WTC11 (cell line): ENCODE data around the gene AGMAT. TPM values are rescaled to one million over a fixed set of nuclear protein-coding genes. Genes with fewer than 3 reads are reported as not detected.

Experiments used
- ATAC-seq: fragments of 200-7000 bp; cut with Tn5 transposase; 2 replicates; pipeline ENCODE4 v1.10.0; 2021; ENCODE audit warnings: mild to moderate bottlenecking, moderate library complexity
- CTCF ChIA-PET: fragments of 300-600 bp; sonication (Branson Sonifier 250); formaldehyde crosslinking; loops from one replicate; lab custom pipeline; 2021; ENCODE audit warnings: antibody characterized with exemption; lab: Charles Lee
- POLR2A ChIA-PET: fragments of 350-600 bp; sonication (Branson Sonifier 250); formaldehyde crosslinking; loops from one replicate; lab custom pipeline; 2021; ENCODE audit warnings: antibody characterized with exemption; lab: Charles Lee
- DNase-seq: peaks from one replicate; pipeline ENCODE4 v3.0.0; 2021; ENCODE audit warnings: low spot score
- H3K27ac Mint-ChIP-seq: 2 replicates; pipeline ENCODE4 v1.8.0; 2021; ENCODE audit warnings: mixed read lengths
- H3K27me3 Mint-ChIP-seq: 2 replicates; pipeline ENCODE4 v1.8.0; 2021; ENCODE audit warnings: low read depth, mild to moderate bottlenecking, moderate library complexity, mixed read lengths
- H3K36me3 Mint-ChIP-seq: 2 replicates; pipeline ENCODE4 v1.8.0; 2021; ENCODE audit warnings: mixed read lengths
- H3K4me1 Mint-ChIP-seq: 2 replicates; pipeline ENCODE4 v1.8.0; 2022; ENCODE audit warnings: mixed read lengths
- H3K4me3 Mint-ChIP-seq: 2 replicates; pipeline ENCODE4 v1.8.0; 2021; ENCODE audit warnings: mild to moderate bottlenecking, moderate library complexity, mixed read lengths
- H3K9me3 Mint-ChIP-seq: 2 replicates; pipeline ENCODE4 v1.8.0; 2021; ENCODE audit warnings: mixed read lengths
- ETV6 ChIP-seq: sonication (generic); formaldehyde crosslinking; IDR thresholded peaks from 2 replicates; pipeline ENCODE4 v1.8.1; 2022; ENCODE audit warnings: mild to moderate bottlenecking, missing genetic modification reagents
- FOXP1 ChIP-seq: sonication (generic); formaldehyde crosslinking; IDR thresholded peaks from 2 replicates; pipeline ENCODE4 v1.8.0; 2022; ENCODE audit warnings: missing genetic modification reagents, mild to moderate bottlenecking, moderate library complexity, borderline replicate concordance
- IRF2 ChIP-seq: sonication (generic); formaldehyde crosslinking; IDR thresholded peaks from 2 replicates; pipeline ENCODE4 v1.8.0; 2022; ENCODE audit warnings: low read depth, missing genetic modification reagents, borderline replicate concordance
- JAZF1 ChIP-seq: fragments of 250-450 bp; sonication (Bioruptor Pico); IDR thresholded peaks from 2 replicates; pipeline ENCODE4 v1.9.0; 2021; ENCODE audit warnings: moderate library complexity, mild to moderate bottlenecking, inconsistent platforms
- MXD4 ChIP-seq: fragments of 250-450 bp; sonication (Bioruptor Pico); IDR thresholded peaks from 2 replicates; pipeline ENCODE4 v1.8.0; 2021; ENCODE audit warnings: mild to moderate bottlenecking, moderate library complexity, borderline replicate concordance
- PRRX2 ChIP-seq: fragments of 250-450 bp; sonication (Bioruptor Pico); IDR thresholded peaks from 2 replicates; pipeline ENCODE4 v1.8.0; 2021; ENCODE audit warnings: mild to moderate bottlenecking
- RELA ChIP-seq: sonication (generic); formaldehyde crosslinking; IDR thresholded peaks from 2 replicates; pipeline ENCODE4 v1.8.1; 2022; ENCODE audit warnings: missing genetic modification reagents, mild to moderate bottlenecking, borderline replicate concordance
- SP1 ChIP-seq: sonication (generic); formaldehyde crosslinking; conservative IDR thresholded peaks from 2 replicates; pipeline ENCODE4 v1.8.1; 2022; ENCODE audit warnings: missing genetic modification reagents
- total RNA-seq: library from RNA; stranded (reverse); gene quantifications from 3 replicates; pipeline ENCODE4 v1.2.3, GENCODE V29; 2021
- TF ChIP-seq, protein P1 (sequence below): fragments of 250-450 bp; sonication (Bioruptor Pico); IDR thresholded peaks from 2 replicates; pipeline ENCODE4 v1.9.0; 2021; ENCODE audit warnings: mild to moderate bottlenecking
- TF ChIP-seq, protein P2 (sequence below): sonication (generic); formaldehyde crosslinking; IDR thresholded peaks from 2 replicates; pipeline ENCODE4 v1.8.1; 2022; ENCODE audit warnings: mild to moderate bottlenecking, missing genetic modification reagents, moderate library complexity, borderline replicate concordance
- TF ChIP-seq, protein P3 (sequence below): sonication (generic); formaldehyde crosslinking; IDR thresholded peaks from 2 replicates; pipeline ENCODE4 v1.8.1; 2023; ENCODE audit warnings: mild to moderate bottlenecking, missing genetic modification reagents, moderate library complexity
- TF ChIP-seq, protein P4 (sequence below): fragments of 250-450 bp; sonication (Bioruptor Pico); IDR thresholded peaks from 2 replicates; pipeline ENCODE4 v1.9.0; 2021; ENCODE audit warnings: mild to moderate bottlenecking, borderline replicate concordance
- TF ChIP-seq, protein P5 (sequence below): sonication (generic); formaldehyde crosslinking; conservative IDR thresholded peaks from 2 replicates; pipeline ENCODE4 v1.8.1; 2023; ENCODE audit warnings: mild to moderate bottlenecking, low read depth, missing genetic modification reagents, moderate library complexity

AGMAT gene
- total RNA-seq, 1 experiment from 2014 or later = 5.5 TPM

DNA sequence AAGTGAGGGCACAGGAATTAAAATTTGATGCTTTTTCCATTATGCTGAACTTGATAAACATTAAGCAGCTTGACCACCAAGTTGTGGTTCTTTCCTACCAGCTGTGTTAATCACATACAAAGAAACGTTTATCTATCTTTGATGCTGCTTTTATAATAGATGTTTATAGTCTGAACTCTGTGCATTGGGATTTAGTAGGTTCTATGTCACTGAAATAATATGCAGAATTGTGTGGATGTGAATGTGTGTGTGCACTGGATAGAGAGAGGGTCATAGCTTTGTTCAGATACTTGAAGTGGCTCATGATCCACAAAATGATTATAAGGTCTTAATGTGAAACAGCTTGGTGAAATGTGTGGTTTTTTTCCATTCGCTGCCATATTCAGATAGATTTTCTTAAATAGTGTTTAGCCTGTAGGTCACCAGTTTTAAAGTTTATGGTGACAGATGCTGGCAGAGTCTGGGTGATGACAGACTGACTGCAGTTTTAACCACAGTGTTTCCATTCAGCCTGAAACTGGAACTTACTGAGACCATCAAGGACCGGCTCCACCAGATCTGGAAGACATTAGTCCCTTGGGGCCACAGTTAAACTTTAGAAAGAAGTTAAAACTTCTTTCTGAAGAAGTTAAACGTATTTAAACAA lies 42.6 kb upstream of the AGMAT start (continued):
- TF ChIP-seq, protein P1, sequence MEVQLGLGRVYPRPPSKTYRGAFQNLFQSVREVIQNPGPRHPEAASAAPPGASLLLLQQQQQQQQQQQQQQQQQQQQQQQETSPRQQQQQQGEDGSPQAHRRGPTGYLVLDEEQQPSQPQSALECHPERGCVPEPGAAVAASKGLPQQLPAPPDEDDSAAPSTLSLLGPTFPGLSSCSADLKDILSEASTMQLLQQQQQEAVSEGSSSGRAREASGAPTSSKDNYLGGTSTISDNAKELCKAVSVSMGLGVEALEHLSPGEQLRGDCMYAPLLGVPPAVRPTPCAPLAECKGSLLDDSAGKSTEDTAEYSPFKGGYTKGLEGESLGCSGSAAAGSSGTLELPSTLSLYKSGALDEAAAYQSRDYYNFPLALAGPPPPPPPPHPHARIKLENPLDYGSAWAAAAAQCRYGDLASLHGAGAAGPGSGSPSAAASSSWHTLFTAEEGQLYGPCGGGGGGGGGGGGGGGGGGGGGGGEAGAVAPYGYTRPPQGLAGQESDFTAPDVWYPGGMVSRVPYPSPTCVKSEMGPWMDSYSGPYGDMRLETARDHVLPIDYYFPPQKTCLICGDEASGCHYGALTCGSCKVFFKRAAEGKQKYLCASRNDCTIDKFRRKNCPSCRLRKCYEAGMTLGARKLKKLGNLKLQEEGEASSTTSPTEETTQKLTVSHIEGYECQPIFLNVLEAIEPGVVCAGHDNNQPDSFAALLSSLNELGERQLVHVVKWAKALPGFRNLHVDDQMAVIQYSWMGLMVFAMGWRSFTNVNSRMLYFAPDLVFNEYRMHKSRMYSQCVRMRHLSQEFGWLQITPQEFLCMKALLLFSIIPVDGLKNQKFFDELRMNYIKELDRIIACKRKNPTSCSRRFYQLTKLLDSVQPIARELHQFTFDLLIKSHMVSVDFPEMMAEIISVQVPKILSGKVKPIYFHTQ (CRISPR knock-in tag) = no peak
- no peak for TF ChIP-seq IRF2 (CRISPR knock-in tag)

DNA sequence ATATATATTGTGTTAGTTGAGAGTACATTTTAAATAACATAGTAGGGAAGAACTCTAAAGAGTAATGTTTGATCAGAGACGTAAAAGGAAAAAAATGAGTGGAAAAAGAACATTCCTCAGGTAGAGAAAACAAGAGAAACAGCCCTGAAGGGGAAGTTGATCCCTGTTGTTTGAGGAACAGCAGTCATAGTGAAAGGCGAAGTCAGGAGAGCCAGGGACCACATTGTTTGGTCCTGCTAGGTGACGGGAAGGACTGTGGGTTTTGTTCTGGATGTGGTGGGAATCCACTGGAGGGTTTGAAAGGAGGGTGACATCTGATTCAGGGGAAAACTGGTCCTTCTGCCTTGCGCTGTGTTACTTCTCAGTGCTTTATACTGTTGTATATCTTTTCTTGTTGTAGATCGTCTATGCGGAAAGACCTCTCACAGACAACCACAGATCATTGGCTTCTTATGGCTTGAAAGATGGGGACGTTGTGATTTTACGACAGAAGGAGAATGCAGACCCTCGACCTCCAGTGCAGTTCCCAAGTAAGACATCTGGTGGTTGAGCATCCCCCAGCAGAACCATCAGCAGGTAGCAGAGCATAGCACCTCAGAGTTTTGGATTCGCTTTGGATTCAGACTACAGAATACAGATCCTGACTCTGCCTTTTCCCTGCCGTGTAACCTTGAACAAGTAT lies 41.6 kb upstream of the AGMAT start:
- Mint-ChIP-seq H3K4me3 (no peak overlapping the region), H3K4me1 (peaks cover 7% of the 10 kb centered on the region; the same call in 1 of the 2 replicates), H3K9me3 (no peaks in the 10 kb centered on the region), H3K36me3 (peaks cover 38% of the 10 kb centered on the region), H3K27ac (peak overlapping the region; percentile 15), H3K27me3 (no peaks in the 10 kb centered on the region)
- DNase-seq = no peak
- no peak for ATAC-seq
- CTCF ChIA-PET = no interaction called here
- TF ChIP-seq, protein P2, sequence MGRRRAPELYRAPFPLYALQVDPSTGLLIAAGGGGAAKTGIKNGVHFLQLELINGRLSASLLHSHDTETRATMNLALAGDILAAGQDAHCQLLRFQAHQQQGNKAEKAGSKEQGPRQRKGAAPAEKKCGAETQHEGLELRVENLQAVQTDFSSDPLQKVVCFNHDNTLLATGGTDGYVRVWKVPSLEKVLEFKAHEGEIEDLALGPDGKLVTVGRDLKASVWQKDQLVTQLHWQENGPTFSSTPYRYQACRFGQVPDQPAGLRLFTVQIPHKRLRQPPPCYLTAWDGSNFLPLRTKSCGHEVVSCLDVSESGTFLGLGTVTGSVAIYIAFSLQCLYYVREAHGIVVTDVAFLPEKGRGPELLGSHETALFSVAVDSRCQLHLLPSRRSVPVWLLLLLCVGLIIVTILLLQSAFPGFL (CRISPR knock-in tag) = no peak
- TF ChIP-seq RELA (no peak), FOXP1 (CRISPR knock-in tag) (no peak), ETV6 (CRISPR knock-in tag) (no peak), SP1 (CRISPR knock-in tag) (no peak), PRRX2 (CRISPR knock-in tag) (no peak), MXD4 (CRISPR knock-in tag) (no peak), JAZF1 (CRISPR knock-in tag) (no peak)
- TF ChIP-seq, protein P3, sequence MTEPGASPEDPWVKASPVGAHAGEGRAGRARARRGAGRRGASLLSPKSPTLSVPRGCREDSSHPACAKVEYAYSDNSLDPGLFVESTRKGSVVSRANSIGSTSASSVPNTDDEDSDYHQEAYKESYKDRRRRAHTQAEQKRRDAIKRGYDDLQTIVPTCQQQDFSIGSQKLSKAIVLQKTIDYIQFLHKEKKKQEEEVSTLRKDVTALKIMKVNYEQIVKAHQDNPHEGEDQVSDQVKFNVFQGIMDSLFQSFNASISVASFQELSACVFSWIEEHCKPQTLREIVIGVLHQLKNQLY (CRISPR knock-in tag) = no peak
- TF ChIP-seq, protein P4, sequence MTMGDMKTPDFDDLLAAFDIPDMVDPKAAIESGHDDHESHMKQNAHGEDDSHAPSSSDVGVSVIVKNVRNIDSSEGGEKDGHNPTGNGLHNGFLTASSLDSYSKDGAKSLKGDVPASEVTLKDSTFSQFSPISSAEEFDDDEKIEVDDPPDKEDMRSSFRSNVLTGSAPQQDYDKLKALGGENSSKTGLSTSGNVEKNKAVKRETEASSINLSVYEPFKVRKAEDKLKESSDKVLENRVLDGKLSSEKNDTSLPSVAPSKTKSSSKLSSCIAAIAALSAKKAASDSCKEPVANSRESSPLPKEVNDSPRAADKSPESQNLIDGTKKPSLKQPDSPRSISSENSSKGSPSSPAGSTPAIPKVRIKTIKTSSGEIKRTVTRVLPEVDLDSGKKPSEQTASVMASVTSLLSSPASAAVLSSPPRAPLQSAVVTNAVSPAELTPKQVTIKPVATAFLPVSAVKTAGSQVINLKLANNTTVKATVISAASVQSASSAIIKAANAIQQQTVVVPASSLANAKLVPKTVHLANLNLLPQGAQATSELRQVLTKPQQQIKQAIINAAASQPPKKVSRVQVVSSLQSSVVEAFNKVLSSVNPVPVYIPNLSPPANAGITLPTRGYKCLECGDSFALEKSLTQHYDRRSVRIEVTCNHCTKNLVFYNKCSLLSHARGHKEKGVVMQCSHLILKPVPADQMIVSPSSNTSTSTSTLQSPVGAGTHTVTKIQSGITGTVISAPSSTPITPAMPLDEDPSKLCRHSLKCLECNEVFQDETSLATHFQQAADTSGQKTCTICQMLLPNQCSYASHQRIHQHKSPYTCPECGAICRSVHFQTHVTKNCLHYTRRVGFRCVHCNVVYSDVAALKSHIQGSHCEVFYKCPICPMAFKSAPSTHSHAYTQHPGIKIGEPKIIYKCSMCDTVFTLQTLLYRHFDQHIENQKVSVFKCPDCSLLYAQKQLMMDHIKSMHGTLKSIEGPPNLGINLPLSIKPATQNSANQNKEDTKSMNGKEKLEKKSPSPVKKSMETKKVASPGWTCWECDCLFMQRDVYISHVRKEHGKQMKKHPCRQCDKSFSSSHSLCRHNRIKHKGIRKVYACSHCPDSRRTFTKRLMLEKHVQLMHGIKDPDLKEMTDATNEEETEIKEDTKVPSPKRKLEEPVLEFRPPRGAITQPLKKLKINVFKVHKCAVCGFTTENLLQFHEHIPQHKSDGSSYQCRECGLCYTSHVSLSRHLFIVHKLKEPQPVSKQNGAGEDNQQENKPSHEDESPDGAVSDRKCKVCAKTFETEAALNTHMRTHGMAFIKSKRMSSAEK (CRISPR knock-in tag) = no peak
- TF ChIP-seq, protein P5, sequence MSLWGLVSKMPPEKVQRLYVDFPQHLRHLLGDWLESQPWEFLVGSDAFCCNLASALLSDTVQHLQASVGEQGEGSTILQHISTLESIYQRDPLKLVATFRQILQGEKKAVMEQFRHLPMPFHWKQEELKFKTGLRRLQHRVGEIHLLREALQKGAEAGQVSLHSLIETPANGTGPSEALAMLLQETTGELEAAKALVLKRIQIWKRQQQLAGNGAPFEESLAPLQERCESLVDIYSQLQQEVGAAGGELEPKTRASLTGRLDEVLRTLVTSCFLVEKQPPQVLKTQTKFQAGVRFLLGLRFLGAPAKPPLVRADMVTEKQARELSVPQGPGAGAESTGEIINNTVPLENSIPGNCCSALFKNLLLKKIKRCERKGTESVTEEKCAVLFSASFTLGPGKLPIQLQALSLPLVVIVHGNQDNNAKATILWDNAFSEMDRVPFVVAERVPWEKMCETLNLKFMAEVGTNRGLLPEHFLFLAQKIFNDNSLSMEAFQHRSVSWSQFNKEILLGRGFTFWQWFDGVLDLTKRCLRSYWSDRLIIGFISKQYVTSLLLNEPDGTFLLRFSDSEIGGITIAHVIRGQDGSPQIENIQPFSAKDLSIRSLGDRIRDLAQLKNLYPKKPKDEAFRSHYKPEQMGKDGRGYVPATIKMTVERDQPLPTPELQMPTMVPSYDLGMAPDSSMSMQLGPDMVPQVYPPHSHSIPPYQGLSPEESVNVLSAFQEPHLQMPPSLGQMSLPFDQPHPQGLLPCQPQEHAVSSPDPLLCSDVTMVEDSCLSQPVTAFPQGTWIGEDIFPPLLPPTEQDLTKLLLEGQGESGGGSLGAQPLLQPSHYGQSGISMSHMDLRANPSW (CRISPR knock-in tag) = no peak
- POLR2A ChIA-PET = no interaction called here
